Ishikawa (cell line): ENCODE data around the gene SHQ1.

Experiments used
- CEBPB ChIP-seq: IDR thresholded peaks from 2 replicates; pipeline ENCODE4 v1.6.1; 2012
- CREB1 ChIP-seq: IDR thresholded peaks from 2 replicates; pipeline ENCODE4 v1.6.1; 2012; ENCODE audit warnings: low read depth
- EGR1 ChIP-seq: IDR thresholded peaks from 2 replicates; pipeline ENCODE4 v1.6.1; 2012
- EP300 ChIP-seq: IDR thresholded peaks from 2 replicates; pipeline ENCODE4 v1.6.1; 2012; ENCODE audit warnings: borderline replicate concordance
- FOXM1 ChIP-seq: IDR thresholded peaks from 2 replicates; pipeline ENCODE4 v1.6.1; 2012; ENCODE audit warnings: low read depth, borderline replicate concordance
- NFIC ChIP-seq: IDR thresholded peaks from 2 replicates; pipeline ENCODE4 v1.6.1; 2012
- RAD21 ChIP-seq: IDR thresholded peaks from 2 replicates; pipeline ENCODE4 v1.6.1; 2012; ENCODE audit warnings: low read depth
- REST ChIP-seq: IDR thresholded peaks from 2 replicates; pipeline ENCODE4 v1.6.1; 2012; ENCODE audit warnings: low read depth, mild to moderate bottlenecking
- TAF1 ChIP-seq: IDR thresholded peaks from 2 replicates; pipeline ENCODE4 v1.6.1; 2012; ENCODE audit warnings: low read depth, mild to moderate bottlenecking
- TCF12 ChIP-seq: IDR thresholded peaks from 2 replicates; pipeline ENCODE4 v1.6.1; 2012; ENCODE audit warnings: low read depth
- TEAD4 ChIP-seq: IDR thresholded peaks from 2 replicates; pipeline ENCODE4 v1.6.1; 2012
- YY1 ChIP-seq: IDR thresholded peaks from 2 replicates; pipeline ENCODE4 v1.6.1; 2012; ENCODE audit warnings: low read depth
- ZBTB7A ChIP-seq: IDR thresholded peaks from 2 replicates; pipeline ENCODE4 v1.6.1; 2012; ENCODE audit warnings: low read depth
- TF ChIP-seq, protein P1 (sequence below): IDR thresholded peaks from 2 replicates; pipeline ENCODE4 v1.6.1; 2012
- TF ChIP-seq, protein P2 (sequence below): IDR thresholded peaks from 2 replicates; pipeline ENCODE4 v1.6.1; 2012

The SHQ1 gene

DNA sequence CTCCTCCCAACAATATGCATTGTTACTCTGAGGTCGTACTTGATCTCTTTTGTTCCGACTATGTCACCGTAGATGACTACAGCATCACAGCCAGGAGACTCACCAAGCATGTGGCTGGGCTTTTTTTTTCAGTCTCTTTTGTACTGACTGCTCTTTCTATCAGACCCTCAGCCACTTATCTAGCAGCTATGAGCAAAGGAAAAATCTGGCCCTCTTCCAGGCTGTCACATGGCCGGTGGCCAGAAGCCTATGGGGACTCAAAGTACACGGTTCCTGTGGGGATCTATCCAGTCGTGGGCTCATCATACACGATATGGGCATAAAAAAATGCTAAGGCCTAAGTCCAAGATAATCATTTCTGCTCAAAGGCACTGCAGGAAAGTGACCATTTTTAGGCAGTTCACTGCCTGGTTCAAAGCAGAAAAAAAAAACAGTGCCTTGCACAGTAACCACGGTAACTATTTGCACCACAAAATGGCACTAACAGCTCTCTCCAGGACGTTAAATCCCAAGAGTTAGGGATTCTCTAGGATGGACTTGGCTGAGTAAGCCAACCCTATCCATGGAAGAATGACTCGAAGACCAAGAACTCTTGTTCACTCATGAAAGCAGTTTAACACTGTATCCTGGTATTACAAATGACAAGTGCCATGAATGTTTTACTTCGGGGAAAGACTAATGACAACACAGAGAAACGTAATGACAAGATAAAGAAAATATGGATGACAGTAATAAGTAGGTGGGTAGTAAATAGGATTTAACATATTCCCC, 50.3 kb downstream of the SHQ1 start:
- TF ChIP-seq NFIC, result no peak
- TF ChIP-seq, protein P1, sequence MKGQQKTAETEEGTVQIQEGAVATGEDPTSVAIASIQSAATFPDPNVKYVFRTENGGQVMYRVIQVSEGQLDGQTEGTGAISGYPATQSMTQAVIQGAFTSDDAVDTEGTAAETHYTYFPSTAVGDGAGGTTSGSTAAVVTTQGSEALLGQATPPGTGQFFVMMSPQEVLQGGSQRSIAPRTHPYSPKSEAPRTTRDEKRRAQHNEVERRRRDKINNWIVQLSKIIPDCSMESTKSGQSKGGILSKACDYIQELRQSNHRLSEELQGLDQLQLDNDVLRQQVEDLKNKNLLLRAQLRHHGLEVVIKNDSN, result peak; percentile 56; the same call in 1 of the 2 replicates

GRCh38 chr3:72794079-72794478, 54.2 kb downstream of the SHQ1 start:
- TF ChIP-seq TEAD4 (no peak), NFIC (no peak), CEBPB (no peak), EP300 (no peak), TAF1 (no peak), CREB1 (no peak), ZBTB7A (no peak), REST (no peak)

- TF ChIP-seq EP300 (no peak), YY1 (no peak), ZBTB7A (no peak), NFIC (no peak), CEBPB (no peak), CREB1 (no peak), FOXM1 (no peak), TEAD4 (no peak), REST (no peak), EGR1 (no peak), TAF1 (no peak), RAD21 (no peak), TCF12 (no peak)
- TF ChIP-seq, protein P2, sequence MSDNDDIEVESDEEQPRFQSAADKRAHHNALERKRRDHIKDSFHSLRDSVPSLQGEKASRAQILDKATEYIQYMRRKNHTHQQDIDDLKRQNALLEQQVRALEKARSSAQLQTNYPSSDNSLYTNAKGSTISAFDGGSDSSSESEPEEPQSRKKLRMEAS, result no peak
- TF ChIP-seq, protein P1, result no peak
Measured at GRCh38 chr3:72791161-72791560, 57.1 kb downstream of the SHQ1 start.

- TF ChIP-seq TCF12 (no peak), CREB1 (no peak), ZBTB7A (no peak), TAF1 (no peak), EGR1 (no peak), FOXM1 (no peak), NFIC (no peak), YY1 (no peak), RAD21 (no peak), EP300 (no peak), TEAD4 (no peak), REST (no peak), CEBPB (no peak)
- TF ChIP-seq, protein P1, result no peak
- TF ChIP-seq, protein P2, result no peak
Measured at GRCh38 chr3:72789786-72790185, 58.5 kb downstream of the SHQ1 start.
